G401.6 (cell line): Measurements from ENCODE around the gene BLTP1.

ENCODE experiments used
- FAIRE-seq: peaks from 2 replicates; lab custom pipeline; 2012; peaks lifted over from hg19 to GRCh38; lab: Jason Lieb, UNC

BLTP1 gene

DNA sequence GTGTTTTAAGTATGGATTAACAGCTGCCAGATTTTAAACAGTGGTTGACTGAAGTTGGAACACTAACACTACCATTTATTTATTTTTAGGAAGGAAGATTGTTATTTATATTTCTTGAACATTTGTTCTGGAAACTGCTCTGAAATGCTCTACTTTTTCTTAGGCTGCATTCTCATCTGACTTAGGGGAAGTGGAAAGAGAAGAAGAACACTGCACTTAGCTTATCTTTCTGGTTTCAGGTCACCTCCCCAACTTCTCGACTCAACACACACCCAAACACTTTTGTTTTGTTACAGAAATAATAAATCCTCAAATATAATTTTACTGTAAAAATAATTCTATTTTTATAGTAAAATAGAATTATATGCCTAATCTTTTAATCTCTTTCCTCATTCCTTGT, 18.6 kb downstream of the BLTP1 start:
- no peak for FAIRE-seq

DNA sequence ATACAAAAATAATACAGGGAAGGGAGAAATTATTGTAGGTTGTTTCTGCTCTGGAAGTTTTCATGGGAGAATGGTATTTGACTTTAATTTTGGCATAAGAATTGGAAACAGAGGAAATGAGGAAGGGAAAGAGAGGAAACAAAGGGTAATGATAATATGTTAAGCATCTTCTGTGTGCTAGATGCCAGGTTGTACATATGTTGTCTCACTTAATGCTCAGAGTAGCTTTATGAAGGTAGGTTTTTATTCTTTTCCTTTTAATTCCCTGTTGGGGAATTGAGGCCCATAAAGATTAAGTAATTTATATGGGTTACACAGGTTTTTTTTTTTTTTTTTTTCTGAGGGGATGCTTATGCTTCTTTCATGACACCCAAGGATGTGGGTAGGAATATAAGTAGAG, 19.2 kb downstream of the BLTP1 start:
- no peak for FAIRE-seq

DNA sequence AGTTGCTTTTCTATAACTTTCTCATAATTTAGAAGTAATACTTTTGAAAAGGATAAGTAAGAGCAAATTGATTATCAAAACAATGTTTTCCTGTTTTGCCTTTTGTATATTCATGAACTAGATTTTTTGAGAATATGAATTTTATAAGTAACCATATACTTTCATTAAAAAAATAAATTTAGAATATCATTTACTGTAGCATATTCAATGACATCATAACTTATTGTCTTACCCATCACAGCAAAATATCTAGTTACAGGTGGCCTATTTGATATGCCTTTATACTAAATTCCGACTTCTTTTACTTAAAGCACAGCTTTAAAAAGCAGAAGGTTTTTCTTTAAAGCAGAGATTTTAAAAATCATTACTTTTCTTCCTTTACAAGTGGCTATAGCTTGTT, 20.1 kb downstream of the BLTP1 start:
- FAIRE-seq, result peak; percentile 61

DNA sequence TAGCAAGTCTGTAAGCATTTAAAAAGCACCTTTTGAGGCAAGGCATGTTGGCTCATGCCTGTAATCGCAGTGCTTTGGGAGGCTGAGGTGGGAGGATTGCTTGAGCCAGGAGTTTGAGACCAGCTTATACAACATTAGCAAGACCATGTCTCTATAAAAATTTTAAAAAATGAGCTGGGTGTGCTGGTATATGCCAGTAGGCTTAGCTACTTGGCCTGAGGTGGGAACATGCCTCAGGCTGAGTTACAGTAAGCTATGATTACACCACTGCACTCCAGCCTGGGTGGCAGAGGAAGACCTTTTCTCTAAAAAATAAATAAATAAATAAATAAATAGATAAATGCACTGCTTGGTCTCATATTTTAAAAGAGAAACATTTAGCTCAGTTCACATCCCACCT, 26.8 kb downstream of the BLTP1 start:
- FAIRE-seq, result no peak

DNA sequence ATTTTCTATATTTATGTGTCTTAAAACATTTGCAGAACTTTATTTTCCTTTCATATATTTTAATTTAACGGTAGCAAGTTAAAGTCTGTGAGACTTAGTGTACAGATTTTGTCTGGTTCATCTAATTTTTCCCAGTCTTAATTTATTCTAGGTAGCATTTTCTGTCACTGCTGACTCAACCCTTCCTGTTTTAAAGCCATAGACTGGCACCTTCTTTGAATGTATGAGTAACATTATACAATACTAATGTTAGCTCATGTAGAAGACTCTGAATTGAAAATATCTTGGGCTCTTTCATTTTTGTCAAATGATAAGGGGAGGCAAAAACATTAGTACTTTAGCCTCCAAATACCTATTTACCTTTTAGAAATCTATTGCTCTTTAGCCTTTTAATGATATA, 43.6 kb downstream of the BLTP1 start:
- no peak for FAIRE-seq
